G401 (cell line): ENCODE results near the gene PNMA6E. TPM values are rescaled to one million over a fixed set of nuclear protein-coding genes. Genes with fewer than 3 reads are reported as not detected.

Experiments used
- DNase-seq: peaks from one replicate; pipeline ENCODE4 v3.0.0-alpha.2; 2015; ENCODE audit warnings: low spot score
- in situ Hi-C: cut with HindIII; loops from 2 replicates; pipeline ENCODE4 v1.10.0; 2016; ENCODE audit warnings: low sequenced_read_pairs, mixed read lengths
- total RNA-seq: library from RNA; depleted of rRNA; stranded (reverse); fragments of >200 nt; shearing (Covaris generic); gene quantifications from 2 replicates; pipeline ENCODE4 v1.2.3, GENCODE V29; 2014; rRNA removed

The PNMA6E gene
- not detected in 2 replicates for total RNA-seq

- in situ Hi-C loops, result no loop called here
- DNase-seq, result no peak
Observed at GRCh38 chrX:153401133-153401764, at the start of gene PNMA6E. TSS of gene PNMA6E (minus strand) at chrX:153401350. CDS start at chrX:153398849, 2,501 bp downstream.

DNA sequence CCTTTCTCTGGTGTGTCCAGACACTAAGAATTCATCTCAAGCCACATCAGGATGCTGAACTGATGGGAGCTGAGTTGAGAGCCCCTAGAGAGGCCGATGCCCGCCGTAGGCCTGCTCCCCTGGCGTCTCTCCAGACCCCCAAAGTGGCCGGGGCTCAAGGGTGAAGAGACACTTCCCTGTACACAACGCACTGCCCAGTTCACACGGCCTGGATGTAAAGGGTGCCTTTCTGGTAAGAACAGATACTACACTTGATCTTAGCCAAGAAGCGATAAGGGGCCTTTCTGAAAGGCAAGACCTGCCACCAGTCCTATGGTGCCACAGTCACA, 49.8 kb upstream of the PNMA6E start:
- in situ Hi-C loops, result no loop called here
- DNase-seq, result no peak

GRCh38 chrX:153450114-153450948, 49.2 kb upstream of the PNMA6E start:
- in situ Hi-C loops, result no loop called here
- DNase-seq, result no peak

DNA sequence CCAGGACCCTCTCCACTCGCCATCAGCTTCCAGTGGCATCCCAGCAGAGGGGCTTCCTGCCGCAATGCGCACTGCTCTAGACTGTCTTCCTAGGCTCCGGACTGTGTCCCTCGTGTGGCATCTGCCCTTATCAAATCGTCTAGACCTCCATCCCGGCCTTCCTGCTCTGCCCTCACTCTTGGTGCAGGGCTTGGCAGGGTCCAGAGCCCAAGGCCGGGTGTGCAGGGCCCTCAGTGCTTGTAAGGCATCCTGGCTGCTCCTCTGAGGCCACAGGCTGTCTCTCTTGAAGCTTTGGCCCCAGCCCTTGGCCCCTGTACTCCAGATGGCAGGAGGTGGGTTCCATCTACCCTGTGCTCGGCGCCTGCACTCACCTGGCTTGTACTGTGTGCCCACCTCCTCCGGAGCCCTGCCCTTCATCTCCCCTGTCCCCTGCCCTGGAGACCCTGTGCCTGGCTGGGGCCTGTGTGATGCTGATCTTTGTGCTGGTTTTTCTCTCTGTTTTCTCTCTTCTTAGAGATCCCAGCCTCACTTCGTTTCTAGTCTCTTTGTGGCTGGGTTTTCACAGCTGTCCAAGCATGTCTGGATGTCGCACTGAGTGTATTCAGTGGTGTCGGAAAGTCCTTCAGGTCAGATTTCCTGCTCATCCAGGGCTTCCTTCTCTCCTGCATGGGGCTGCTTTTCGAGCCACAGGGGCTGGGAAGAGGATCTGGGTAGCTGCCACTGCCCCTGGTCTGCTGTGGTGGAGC, 48.4 kb upstream of the PNMA6E start:
- in situ Hi-C loops, result no loop called here
- DNase-seq, result no peak

DNA sequence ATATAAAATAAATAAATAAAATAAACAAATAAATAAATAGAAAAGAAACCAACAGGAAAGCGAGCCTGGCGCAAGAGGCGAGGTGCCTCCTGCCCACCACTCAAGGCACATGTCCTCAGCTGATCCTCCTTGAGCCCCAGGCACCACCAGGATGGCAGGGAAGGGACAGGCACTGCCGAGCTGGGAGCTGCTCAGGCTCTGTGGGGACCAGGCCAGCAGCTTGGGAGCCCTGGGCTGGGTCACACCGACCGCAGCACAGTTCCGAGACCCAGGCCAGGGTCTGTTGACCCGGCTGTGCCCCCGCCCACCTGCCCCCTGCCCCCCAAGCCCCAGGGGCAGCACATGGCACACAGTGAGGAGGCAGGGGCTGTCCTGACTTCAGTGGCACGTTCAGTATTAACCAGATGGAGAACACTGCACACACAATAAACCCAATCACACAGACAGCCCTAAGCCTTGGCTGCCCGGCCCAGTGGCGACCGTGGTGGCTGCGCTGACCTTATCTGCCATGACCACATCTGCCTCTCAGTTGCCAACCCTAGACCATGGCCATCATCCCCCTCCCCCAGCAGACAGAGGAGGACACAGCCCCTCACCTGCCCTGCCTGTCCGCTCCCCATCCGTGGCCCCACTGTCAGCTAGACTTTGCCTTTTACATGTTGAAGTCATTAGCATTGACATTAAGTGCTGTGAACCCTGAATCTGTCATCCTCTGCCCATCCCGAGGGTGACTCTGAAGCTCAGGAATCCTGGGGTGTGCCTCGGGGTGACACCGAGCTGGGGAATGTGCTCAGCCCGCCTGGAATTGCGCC, 47.6 kb upstream of the PNMA6E start:
- in situ Hi-C loops, result no loop called here
- DNase-seq, result no peak

DNA sequence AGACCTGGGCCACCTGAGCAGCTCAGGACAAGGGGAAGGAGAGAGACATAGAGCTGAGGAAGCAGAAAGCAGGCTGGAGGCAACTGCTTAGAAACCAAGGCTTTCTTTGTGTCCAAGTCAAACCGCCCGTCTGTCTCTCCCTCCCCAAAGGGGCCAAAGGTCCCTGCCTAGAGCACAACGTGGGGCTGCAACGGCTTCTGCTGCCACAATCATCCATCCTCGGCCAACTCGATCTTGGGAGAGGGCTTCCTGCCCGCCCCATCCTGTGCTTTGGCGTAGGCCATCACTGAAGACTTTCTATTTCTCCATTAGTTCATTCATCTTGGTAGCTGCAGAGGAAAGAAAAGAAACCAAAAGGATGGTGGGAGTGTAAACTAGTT, 46.4 kb upstream of the PNMA6E start:
- no peak for DNase-seq
- in situ Hi-C loops, result no loop called here

GRCh38 chrX:153446950-153447580, 45.9 kb upstream of the PNMA6E start:
- no peak for DNase-seq
- in situ Hi-C loops, result no loop called here

DNA sequence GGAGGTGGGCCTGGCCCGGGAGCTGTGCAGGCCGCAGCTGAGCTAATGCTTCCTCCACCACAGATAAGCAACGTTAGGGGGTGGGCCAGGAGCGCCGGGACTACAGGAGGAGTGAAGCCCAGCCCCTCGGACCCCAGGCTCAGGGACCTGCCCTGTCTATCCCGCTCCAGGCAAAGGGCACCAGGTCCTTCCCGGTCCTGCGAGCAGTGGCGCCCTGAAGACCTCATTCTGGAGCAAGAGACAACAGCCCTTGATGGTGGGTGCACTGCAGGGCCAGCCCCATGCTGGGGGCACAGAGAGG, 45.4 kb upstream of the PNMA6E start:
- no peak for DNase-seq
- in situ Hi-C loops, result no loop called here

DNA sequence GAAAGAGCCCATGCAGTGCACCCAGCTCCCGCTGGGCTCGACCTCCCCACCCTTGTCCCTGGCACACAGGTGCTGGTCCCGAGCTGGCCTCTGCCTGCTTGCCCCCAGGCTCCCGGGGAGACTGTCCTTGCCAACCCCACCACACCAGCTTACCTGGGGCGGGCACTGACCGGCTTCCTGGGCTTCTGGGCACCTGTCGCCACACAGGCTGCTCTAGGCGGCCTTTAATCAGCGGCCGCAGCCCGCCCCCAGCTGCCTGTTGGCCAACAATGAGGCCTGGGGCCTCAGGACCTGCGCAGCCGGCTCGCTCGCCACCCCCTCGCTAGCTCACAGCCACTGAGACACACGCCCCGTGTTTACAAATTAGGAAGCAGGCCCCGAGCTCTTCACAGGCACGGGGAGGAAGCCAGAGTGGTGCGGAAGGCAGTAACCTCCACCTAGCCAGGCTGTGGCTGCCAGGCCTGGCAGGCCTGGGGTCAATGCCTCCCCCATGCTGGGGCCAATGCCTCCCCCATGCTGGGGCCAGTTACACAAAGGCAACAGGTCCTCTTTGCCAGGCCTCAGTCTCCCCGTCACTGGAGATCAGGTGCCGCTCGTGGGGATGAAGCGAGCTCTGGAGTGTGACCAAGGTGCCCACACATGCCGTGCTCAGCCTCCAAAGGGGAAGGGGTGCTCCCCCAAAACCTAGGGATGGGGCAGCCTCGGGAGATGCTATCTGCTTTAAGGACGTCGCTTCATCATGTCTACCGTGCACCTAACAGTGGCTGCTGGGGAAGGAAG, 44.9 kb upstream of the PNMA6E start, which contains the start of gene TREX2:
Gene TREX2 (minus strand): TSS at position 201 of the 780 bp plus-strand sequence. CDS start 626 bp downstream, outside the sequence.
- in situ Hi-C loops, result no loop called here
- DNase-seq, result no peak

DNA sequence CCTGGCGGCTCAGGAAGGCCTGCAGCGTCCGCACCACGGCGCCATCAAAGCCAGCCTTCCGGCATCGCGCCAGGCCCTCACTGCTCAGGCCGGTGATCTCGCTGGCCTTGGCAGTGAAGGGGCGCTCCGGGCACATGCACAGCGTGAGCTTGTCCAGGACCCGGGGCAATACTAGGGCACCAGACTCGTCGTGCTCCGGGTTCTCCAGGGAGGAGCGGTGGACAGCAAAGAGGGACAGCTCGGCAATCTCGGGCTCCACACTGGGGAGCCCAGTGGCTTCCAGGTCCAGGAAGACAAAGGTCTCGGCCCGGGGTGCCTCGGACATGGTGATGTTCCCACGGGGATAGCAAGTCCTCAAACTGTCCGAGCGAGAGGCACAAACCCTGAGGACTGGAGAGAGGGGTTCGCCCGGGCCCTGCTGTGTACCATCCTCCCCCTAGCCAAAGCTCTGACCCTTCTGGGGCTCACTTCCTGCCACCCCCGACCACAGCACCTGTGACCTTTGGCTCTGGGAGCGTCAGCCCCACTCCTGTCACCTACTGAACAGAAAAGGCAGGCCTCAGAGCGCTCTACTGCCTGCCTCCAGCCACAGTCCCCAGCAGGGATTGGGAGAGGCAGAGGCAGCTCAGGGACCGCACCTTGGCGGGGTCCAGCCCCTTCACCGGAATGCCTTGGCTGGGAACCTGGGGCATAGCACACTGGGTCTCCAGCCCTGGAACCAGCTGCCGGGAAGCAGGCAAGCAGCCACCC, 44.1 kb upstream of the PNMA6E start:
- DNase-seq, result no peak
- in situ Hi-C loops, result no loop called here

DNA sequence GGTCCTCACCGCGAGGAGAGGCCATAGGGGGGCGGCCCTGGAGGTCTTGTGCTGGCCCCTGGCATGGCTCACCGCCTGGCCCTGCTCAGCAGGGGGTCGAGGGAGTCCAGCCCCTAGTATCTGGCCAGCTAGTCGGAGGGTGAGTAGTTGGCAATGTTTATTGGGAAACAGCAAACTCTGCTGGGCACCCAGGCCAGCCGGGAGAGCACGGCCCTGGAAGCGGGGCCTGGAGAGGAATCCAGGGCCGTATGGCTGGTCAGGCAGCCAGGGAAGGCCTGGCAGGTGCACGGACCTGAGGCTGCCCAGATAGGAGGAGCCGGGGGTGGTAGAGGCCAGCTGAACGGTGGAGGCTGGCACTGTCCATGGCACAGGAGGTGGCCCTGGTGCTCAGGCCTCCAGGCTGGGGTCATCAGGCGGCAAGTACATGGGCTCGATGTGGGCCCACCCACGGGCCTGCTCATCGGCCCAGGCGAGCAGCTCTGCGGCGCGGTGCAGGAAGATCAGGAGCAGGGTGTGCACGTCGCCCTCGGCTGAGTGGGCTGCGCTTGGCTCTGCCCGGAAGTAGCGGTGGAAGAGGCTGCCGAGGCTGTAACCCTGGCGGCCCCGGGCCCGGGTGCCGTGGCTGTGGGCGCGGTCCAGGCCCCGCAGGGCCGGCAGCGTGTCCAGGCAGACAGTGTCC, 43.3 kb upstream of the PNMA6E start:
- in situ Hi-C loops, result no loop called here
- peak; percentile 17 for DNase-seq

- peak; percentile 76 for DNase-seq
- in situ Hi-C loops, result no loop called here
Observed at GRCh38 chrX:153443476-153444332, 42.6 kb upstream of the PNMA6E start.

- in situ Hi-C loops, result no loop called here
- DNase-seq, result no peak
Observed at GRCh38 chrX:153442463-153442862, 41.3 kb upstream of the PNMA6E start.

DNA sequence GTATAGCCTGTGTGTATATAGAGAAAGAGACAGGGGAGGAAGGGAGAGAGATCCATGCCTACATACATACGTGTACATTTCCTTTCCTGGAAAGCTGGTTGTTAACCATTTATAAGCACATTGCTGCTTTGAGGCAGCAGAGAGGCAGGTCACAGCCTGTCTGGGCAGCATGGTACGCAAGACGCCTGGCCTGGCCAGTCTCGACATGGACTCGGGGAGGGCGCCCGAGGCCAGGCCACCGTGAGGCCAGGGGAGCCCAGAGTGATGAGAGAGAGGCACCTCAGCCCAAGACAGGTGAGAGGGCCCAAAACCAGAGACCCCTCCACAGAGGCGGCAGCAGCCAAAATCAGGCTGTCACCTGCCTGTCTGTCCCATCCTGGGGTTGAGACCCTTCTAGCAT, 40.8 kb upstream of the PNMA6E start:
- in situ Hi-C loops, result no loop called here
- DNase-seq, result no peak

DNA sequence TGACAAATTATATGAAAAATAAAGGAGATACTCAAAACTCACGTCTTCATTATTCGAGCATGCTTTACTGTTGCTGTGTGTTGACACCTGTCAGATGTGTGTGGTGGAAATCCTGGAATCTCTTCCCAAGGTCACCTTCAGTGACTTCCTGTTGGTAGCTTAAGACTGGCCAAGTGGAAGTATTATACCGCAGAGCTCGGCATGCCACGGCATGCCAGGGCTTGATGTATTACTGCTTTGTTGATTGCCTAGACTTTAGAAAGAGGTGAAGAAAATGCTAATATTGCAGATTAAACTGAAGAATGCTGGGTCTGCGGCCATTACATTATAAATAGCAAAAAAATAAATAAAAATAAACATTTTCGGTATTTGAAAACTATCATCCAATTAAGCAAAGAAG, 40.1 kb upstream of the PNMA6E start:
- no peak for DNase-seq
- in situ Hi-C loops, result no loop called here

- DNase-seq, result no peak
- in situ Hi-C loops, result no loop called here
Observed at GRCh38 chrX:153440556-153441135, 39.5 kb upstream of the PNMA6E start.
